ENCODE data around the gene TMPO.
A peak's percentile ranks its signal among the peaks of the same experiment; 100 is the strongest.
"Not testable (repeated sequence)": the region's sequence is repeated elsewhere in the genome, so short reads cannot be mapped to it uniquely, and the experiment has no call there.

Gene TMPO

DNA sequence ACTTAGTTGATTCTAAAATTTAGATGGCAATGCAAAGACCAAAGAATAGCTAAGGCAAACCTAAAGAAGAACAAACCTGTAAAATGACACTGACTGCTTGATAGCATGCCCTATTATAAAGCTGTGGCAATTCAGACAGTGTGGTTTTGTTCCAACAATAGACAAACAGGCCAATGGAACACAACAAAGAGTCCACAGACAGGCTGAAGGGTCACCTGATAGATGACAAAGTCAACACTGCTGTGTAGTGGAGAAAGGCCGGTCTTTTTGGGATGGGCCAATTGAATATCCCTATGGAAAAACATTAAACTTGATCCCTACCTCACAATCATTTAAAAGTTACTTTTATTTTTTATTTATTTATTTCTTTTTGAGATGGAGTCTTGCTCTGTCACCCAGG, 44.3 kb downstream of the TMPO start:
- H3K4me3 ChIP-seq (replicated peaks; ENCODE audit: low read depth, low read length) = no peak overlapping the region
- DNase-seq (ENCODE audit: extremely low read depth, low read depth) = no peak
- no peak for TF ChIP-seq CTCF (IDR thresholded peaks at IDR 0.05; ENCODE audit: low read depth, low read length, missing control alignments)

DNA sequence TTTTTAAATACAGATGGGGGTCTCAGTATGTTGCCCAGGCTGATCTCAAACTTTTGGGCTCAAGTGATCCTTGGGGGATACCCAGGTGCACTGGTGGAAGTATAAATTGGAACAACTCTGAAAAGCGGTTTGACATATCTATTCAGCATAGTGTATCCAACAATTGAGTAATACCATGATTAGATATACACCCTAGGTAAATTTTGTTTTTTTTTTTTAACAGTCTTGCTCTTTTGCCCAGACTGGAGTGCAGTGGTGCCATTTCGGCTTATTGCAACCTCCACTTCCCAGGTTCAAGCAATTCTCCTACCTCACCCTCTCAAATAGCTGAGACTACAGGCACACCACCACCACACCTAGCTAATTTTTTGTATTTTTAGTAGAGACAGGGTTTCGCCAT, 46.5 kb downstream of the TMPO start:
- TF ChIP-seq CTCF (IDR thresholded peaks at IDR 0.05; ENCODE audit: low read depth, low read length, missing control alignments) = no peak
- DNase-seq (ENCODE audit: extremely low read depth, low read depth) = no peak
- no peak overlapping the region for H3K4me3 ChIP-seq (replicated peaks; ENCODE audit: low read depth, low read length)

GRCh38 chr12:98572010-98572409, 56.6 kb downstream of the TMPO start:
- DNase-seq (ENCODE audit: extremely low read depth, low read depth) = no peak
- TF ChIP-seq CTCF (IDR thresholded peaks at IDR 0.05; ENCODE audit: low read depth, low read length, missing control alignments) = peak; percentile 35
- H3K4me3 ChIP-seq (replicated peaks; ENCODE audit: low read depth, low read length) = no peak overlapping the region

DNA sequence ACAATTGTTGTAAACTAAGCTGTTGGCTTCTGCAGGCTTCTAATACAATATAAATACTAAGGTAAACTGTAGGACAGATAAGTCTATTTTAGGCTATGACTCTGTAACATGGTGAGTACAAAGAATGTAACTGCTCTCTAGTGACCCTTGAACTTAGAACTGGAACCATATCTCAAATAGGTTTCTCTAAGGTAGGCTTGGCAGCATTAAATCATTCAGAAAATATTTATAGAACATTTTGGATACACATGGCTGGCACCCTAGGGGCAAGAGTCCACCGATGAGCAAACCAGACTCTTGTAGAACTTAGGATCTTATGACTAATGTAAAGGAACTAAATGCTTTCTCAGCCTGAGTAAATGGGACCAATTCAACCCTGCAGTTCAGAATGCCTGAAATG, 58.7 kb downstream of the TMPO start:
- no peak for TF ChIP-seq CTCF (IDR thresholded peaks at IDR 0.05; ENCODE audit: low read depth, low read length, missing control alignments)
- no peak for DNase-seq (ENCODE audit: extremely low read depth, low read depth)
- no peak overlapping the region for H3K4me3 ChIP-seq (replicated peaks; ENCODE audit: low read depth, low read length)

- DNase-seq (ENCODE audit: extremely low read depth, low read depth) = no peak
- no peak overlapping the region for H3K4me3 ChIP-seq (replicated peaks; ENCODE audit: low read depth, low read length)
- no peak for TF ChIP-seq CTCF (IDR thresholded peaks at IDR 0.05; ENCODE audit: low read depth, low read length, missing control alignments)
These were observed 59.6 kb downstream of the TMPO start for GRCh38 chr12:98575013-98575412.

- not testable (repeated sequence) for DNase-seq (ENCODE audit: extremely low read depth, low read depth); H3K4me3 ChIP-seq (replicated peaks; ENCODE audit: low read depth, low read length)
These were observed 61.4 kb downstream of the TMPO start for GRCh38 chr12:98576795-98577194.

DNA sequence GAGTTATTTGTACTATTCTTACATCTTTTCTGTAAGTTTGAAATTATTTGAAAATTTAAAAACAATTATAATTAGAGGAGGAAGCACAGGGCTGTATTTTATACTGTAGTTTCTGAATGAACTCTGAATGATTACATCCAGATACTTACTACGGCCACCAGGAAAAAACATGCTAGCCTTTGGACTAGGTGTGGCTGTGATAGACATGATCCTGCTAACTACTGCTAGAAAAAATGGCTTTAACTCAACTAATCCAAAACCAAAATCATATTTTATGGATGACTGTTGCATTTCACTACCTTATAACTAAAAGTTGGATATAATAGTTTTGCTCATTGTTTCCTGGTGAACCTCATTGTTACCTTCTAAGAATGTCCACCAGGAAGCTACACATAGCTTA, 63.0 kb downstream of the TMPO start:
- no peak for TF ChIP-seq CTCF (IDR thresholded peaks at IDR 0.05; ENCODE audit: low read depth, low read length, missing control alignments)
- H3K4me3 ChIP-seq (replicated peaks; ENCODE audit: low read depth, low read length) = no peak overlapping the region
- no peak for DNase-seq (ENCODE audit: extremely low read depth, low read depth)
